Stimulated activated CD8-positive, alpha-beta memory T cell treated with anti-CD3 and anti-CD28 coated beads, Interleukin-4, amount 100 ng/mL, for 1 hour (primary cell): ENCODE measurements around the gene NSUN3.
"Not testable (repeated sequence)": the region's sequence is repeated elsewhere in the genome, so short reads cannot be mapped to it uniquely, and the experiment has no call there.

Experiments used
- DNase-seq, 2 donors: peaks; one replicate each; pipeline ENCODE4 v3.0.0-alpha.2; 2020; ENCODE audit warnings: low read depth in 2 of 2, low spot score in 1 of 2

Gene NSUN3

GRCh38 chr3:94062513-94063404, at the start of gene NSUN3, which contains the start of gene DHFR2:
TSS of gene NSUN3 (plus strand) at chr3:94063061. CDS start at chr3:94063127, 66 bp downstream.
TSS of gene DHFR2 (minus strand) at chr3:94062916. CDS start at chr3:94061511, 1,405 bp downstream.
- peak; percentile 60 to 68 for DNase-seq

GRCh38 chr3:94015025-94015424, 47.8 kb upstream of the NSUN3 start:
- DNase-seq, result no peak

- DNase-seq, result no peak
Observed at GRCh38 chr3:94019659-94020058, 43.2 kb upstream of the NSUN3 start.

GRCh38 chr3:94020293-94020692, 42.6 kb upstream of the NSUN3 start:
- no peak for DNase-seq

- DNase-seq, result no peak
Observed at GRCh38 chr3:94024385-94024784, 38.5 kb upstream of the NSUN3 start.

- no peak for DNase-seq
Observed at GRCh38 chr3:94026623-94027022, 36.2 kb upstream of the NSUN3 start.

GRCh38 chr3:94028093-94028837, 34.6 kb upstream of the NSUN3 start, which contains the start of gene STX19:
TSS of gene STX19 (minus strand) at chr3:94028597. CDS start at chr3:94015269, 13,328 bp downstream.
- no peak for DNase-seq

- DNase-seq, result no peak
Observed at GRCh38 chr3:94036909-94037507, 25.9 kb upstream of the NSUN3 start.

- DNase-seq, result no peak
Observed at GRCh38 chr3:94043285-94043684, 19.6 kb upstream of the NSUN3 start.

- DNase-seq, result not testable (repeated sequence)
Observed at GRCh38 chr3:94044100-94044936, 18.5 kb upstream of the NSUN3 start.

GRCh38 chr3:94046533-94046932, 16.3 kb upstream of the NSUN3 start:
- no peak for DNase-seq

GRCh38 chr3:94049267-94049666, 13.6 kb upstream of the NSUN3 start:
- DNase-seq, result no peak

- no peak for DNase-seq
Observed at GRCh38 chr3:94050546-94050945, 12.3 kb upstream of the NSUN3 start.

GRCh38 chr3:94061297-94061696, 1.6 kb upstream of the NSUN3 start:
- no peak for DNase-seq

GRCh38 chr3:94063496-94064119, 747 bp downstream of the NSUN3 start:
- DNase-seq, result no peak

- no peak for DNase-seq
Observed at GRCh38 chr3:94064243-94064860, 1.5 kb downstream of the NSUN3 start.

- no peak for DNase-seq
Observed at GRCh38 chr3:94065122-94065521, 2.3 kb downstream of the NSUN3 start.

- DNase-seq, result no peak
Observed at GRCh38 chr3:94065819-94066480, 3.1 kb downstream of the NSUN3 start.
